ENCODE results near the gene DNAAF6. TPM values are rescaled to one million over a fixed set of nuclear protein-coding genes. Genes with fewer than 3 reads are reported as not detected.

DNAAF6 gene
- total RNA-seq, 2 experiments from 2014 or later, result not detected

- no peak overlapping the region for H2AFZ ChIP-seq (ENCODE audit: low read length)
- BruUV-seq (replicated peaks), result no TSS peak
- H3K27ac ChIP-seq (ENCODE audit: low read depth, low read length, poor library complexity, severe bottlenecking), result no peak overlapping the region
- no peaks in the 10 kb centered on the region for H3K36me3 ChIP-seq (ENCODE audit: insufficient read depth, low read length)
- POLR2A ChIA-PET, result interaction anchor here (0.6 kb wide), 1 partner anchor 802 kb away, joined by 5 read pairs; no protein-coding TSS in a partner anchor
- no peaks in the 10 kb centered on the region for H4K20me1 ChIP-seq (ENCODE audit: insufficient read depth, low read length)
- no peak for TF ChIP-seq EZH2phosphoT487 (IDR thresholded peaks at IDR 0.05; ENCODE audit: borderline replicate concordance, low read depth, low read length)
- TF ChIP-seq, protein P1, sequence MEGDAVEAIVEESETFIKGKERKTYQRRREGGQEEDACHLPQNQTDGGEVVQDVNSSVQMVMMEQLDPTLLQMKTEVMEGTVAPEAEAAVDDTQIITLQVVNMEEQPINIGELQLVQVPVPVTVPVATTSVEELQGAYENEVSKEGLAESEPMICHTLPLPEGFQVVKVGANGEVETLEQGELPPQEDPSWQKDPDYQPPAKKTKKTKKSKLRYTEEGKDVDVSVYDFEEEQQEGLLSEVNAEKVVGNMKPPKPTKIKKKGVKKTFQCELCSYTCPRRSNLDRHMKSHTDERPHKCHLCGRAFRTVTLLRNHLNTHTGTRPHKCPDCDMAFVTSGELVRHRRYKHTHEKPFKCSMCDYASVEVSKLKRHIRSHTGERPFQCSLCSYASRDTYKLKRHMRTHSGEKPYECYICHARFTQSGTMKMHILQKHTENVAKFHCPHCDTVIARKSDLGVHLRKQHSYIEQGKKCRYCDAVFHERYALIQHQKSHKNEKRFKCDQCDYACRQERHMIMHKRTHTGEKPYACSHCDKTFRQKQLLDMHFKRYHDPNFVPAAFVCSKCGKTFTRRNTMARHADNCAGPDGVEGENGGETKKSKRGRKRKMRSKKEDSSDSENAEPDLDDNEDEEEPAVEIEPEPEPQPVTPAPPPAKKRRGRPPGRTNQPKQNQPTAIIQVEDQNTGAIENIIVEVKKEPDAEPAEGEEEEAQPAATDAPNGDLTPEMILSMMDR (conservative IDR thresholded peaks at IDR 0.05; ENCODE audit: low read length), result no peak
- H3K4me2 ChIP-seq (ENCODE audit: low read length), result no peak overlapping the region
- intact Hi-C loops (cut with micrococcal nuclease; ENCODE audit: unreplicated experiment), result no loop called here
- H3K79me2 ChIP-seq (ENCODE audit: insufficient read depth, low read depth, low read length), result no peaks in the 10 kb centered on the region
- H3K4me1 ChIP-seq (ENCODE audit: insufficient read depth, low read length, poor library complexity, severe bottlenecking), result no peaks in the 10 kb centered on the region
- no peak for DNase-seq (ENCODE audit: low spot score)
- H3K9me2 ChIP-seq (ENCODE audit: insufficient read depth, low read length), result no peaks in the 10 kb centered on the region
- no peaks in the 10 kb centered on the region for H3K9me3 ChIP-seq (ENCODE audit: low read length)
- CTCF ChIA-PET (ENCODE audit: unreplicated experiment), result no interaction called here
- no peak overlapping the region for H3K4me3 ChIP-seq (ENCODE audit: low read depth, low read length, poor library complexity, severe bottlenecking)
Measured at GRCh38 chrX:107293056-107293455, 86.6 kb downstream of the DNAAF6 start.

Small RNAs within 50 kb of the gene (small RNA-seq; reads per million reads assigned to genes)
- gene RF00019, result not detected

Other genes starting within 250 kb of the DNAAF6 start
- 6.8 and 13.4 TPM in 2 replicates for gene MORC4, start 206.4 kb upstream of the DNAAF6 start, total RNA-seq (2014; rRNA removed; shearing (Covaris generic))
- gene MORC4, start 206.4 kb upstream of the DNAAF6 start, total RNA-seq (2022), result 11.5 and 11.7 TPM in 2 replicates
- 14.6 and 23.9 TPM in 2 replicates for gene RBM41, start 87.8 kb upstream of the DNAAF6 start, total RNA-seq (2014; rRNA removed; shearing (Covaris generic))
- gene RBM41, start 87.8 kb upstream of the DNAAF6 start, total RNA-seq (2022), result 16.7 and 17.8 TPM in 2 replicates
- 23.4 and 37.6 TPM in 2 replicates for gene NUP62CL, start 178 bp upstream of the DNAAF6 start, total RNA-seq (2014; rRNA removed; shearing (Covaris generic))
- gene NUP62CL, start 178 bp upstream of the DNAAF6 start, total RNA-seq (2022), result 10.6 and 12.4 TPM in 2 replicates
- 5.8 and 6.5 TPM in 2 replicates for gene FRMPD3, start 243.0 kb downstream of the DNAAF6 start, total RNA-seq (2014; rRNA removed; shearing (Covaris generic))
- 12.3 and 12.9 TPM in 2 replicates for gene FRMPD3, start 243.0 kb downstream of the DNAAF6 start, total RNA-seq (2022)

All from OCI-LY7 (cell line).